B cell (primary cell): Measurements from ENCODE around the gene ZNF600. TPM values are rescaled to one million over a fixed set of nuclear protein-coding genes. Genes with fewer than 3 reads are reported as not detected.
"Not testable (repeated sequence)": the region's sequence is repeated elsewhere in the genome, so short reads cannot be mapped to it uniquely, and the experiment has no call there.

ENCODE experiments used
- ATAC-seq: fragments of 200-7000 bp; cut with Tn5 transposase; one replicate; pipeline ENCODE4 v1.10.0; 2021; ENCODE audit warnings: low read depth, mild to moderate bottlenecking, moderate number of reproducible peaks, moderate library complexity
- CTCF ChIA-PET: fragments of 350-600 bp; sonication (Branson Sonifier 250); formaldehyde crosslinking; loops from one replicate; lab custom pipeline; 2021; ENCODE audit warnings: antibody characterized with exemption, inconsistent platforms; lab: Charles Lee
- POLR2A ChIA-PET: fragments of 350-600 bp; sonication (Branson Sonifier 250); formaldehyde crosslinking; loops from one replicate; lab custom pipeline; 2021; ENCODE audit warnings: antibody characterized with exemption; lab: Charles Lee
- DNase-seq: peaks from one replicate; pipeline ENCODE4 v3.0.0; 2013
- H2AFZ ChIP-seq: 2 replicates; pipeline ENCODE4 v1.6.1; 2012; ENCODE audit warnings: mild to moderate bottlenecking, low read depth, low read length; ENCODE audit not compliant: insufficient read depth, poor library complexity, severe bottlenecking
- H3K27ac ChIP-seq, 2 donors: 1 replicate in 1 of 2; 2 replicates in 1 of 2; pipeline ENCODE4 v1.5.1; 2012 to 2013; ENCODE audit warnings: low read length in 2 of 2, mild to moderate bottlenecking in 2 of 2, moderate library complexity in 1 of 2
- H3K27me3 ChIP-seq, 4 experiments: fragments of 200-600 bp in 1 of 4; sonication (generic) in 1 of 4; replicated peaks in 1 of 4; 1 replicate in 2 of 4; 2 replicates in 2 of 4; pipeline versions ENCODE4 v1.6.1 to v1.7.0; 2013 to 2016; ENCODE audit warnings: low read length in 3 of 4, mild to moderate bottlenecking in 2 of 4, mixed read lengths in 1 of 4, moderate library complexity in 1 of 4; ENCODE audit not compliant: insufficient read depth in 4 of 4, control insufficient read depth in 3 of 4; ENCODE audit errors: control extremely low read depth in 1 of 4
- H3K36me3 ChIP-seq, 2 experiments: replicated peaks in 1 of 2; 1 replicate in 1 of 2; 2 replicates in 1 of 2; pipeline versions ENCODE4 v1.6.1 to v1.7.1; 2013; ENCODE audit warnings: low read length in 1 of 2; ENCODE audit not compliant: insufficient read depth in 2 of 2, control insufficient read depth in 1 of 2; ENCODE audit errors: control extremely low read depth in 1 of 2, extremely low read depth in 1 of 2
- H3K4me1 ChIP-seq, 2 donors: fragments of 200-600 bp in 1 of 2; sonication (generic) in 1 of 2; 1 replicate in 1 of 2; 2 replicates in 1 of 2; pipeline versions ENCODE4 v1.5.1 to v1.6.1; 2013 to 2017; ENCODE audit warnings: low read length in 2 of 2; ENCODE audit not compliant: control insufficient read depth in 2 of 2, insufficient read depth in 2 of 2
- H3K4me2 ChIP-seq: replicated peaks from 2 replicates; pipeline ENCODE3; 2012; ENCODE audit warnings: mild to moderate bottlenecking, low read depth, low read length; ENCODE audit not compliant: poor library complexity, severe bottlenecking
- H3K4me3 ChIP-seq, 5 experiments: fragments of 200-600 bp in 1 of 5; sonication (generic) in 1 of 5; 1 replicate in 3 of 5; 2 replicates in 2 of 5; pipeline versions ENCODE4 v1.5.1 to v1.7.0; 2011 to 2016; ENCODE audit warnings: low read length in 4 of 5, mild to moderate bottlenecking in 4 of 5, low read depth in 2 of 5, control low read depth in 1 of 5, moderate library complexity in 1 of 5; ENCODE audit not compliant: insufficient read depth in 1 of 5; ENCODE audit errors: control extremely low read depth in 1 of 5, extremely low read depth in 1 of 5
- H3K79me2 ChIP-seq: fragments of 200-600 bp; sonication (generic); one replicate; pipeline ENCODE4 v1.6.0; 2016; ENCODE audit warnings: low read length; ENCODE audit not compliant: control insufficient read depth, insufficient read depth
- H3K9ac ChIP-seq: fragments of 200-600 bp; sonication (generic); 2 replicates; pipeline ENCODE4 v1.6.1; 2017; ENCODE audit warnings: mild to moderate bottlenecking, low read length, moderate library complexity
- H3K9me3 ChIP-seq, 3 donors: one replicate each; pipeline versions ENCODE4 v1.6.1 to v1.7.1; 2013; ENCODE audit warnings: low read length in 2 of 3; ENCODE audit not compliant: control insufficient read depth in 2 of 3, insufficient read depth in 1 of 3; ENCODE audit errors: control extremely low read depth in 1 of 3
- H4K20me1 ChIP-seq: 2 replicates; pipeline ENCODE4 v1.6.0; 2012; ENCODE audit warnings: mild to moderate bottlenecking, low read length; ENCODE audit not compliant: insufficient read depth, control insufficient read depth, poor library complexity, severe bottlenecking
- H3K27ac Mint-ChIP-seq: one replicate; pipeline ENCODE4 v1.8.0; 2021; ENCODE audit warnings: mixed read lengths
- H3K27me3 Mint-ChIP-seq: one replicate; pipeline ENCODE4 v1.8.0; 2021; ENCODE audit warnings: mixed read lengths
- H3K4me1 Mint-ChIP-seq: one replicate; pipeline ENCODE4 v1.8.0; 2021; ENCODE audit warnings: mixed read lengths
- H3K4me3 Mint-ChIP-seq: one replicate; pipeline ENCODE4 v1.8.0; 2021; ENCODE audit warnings: mixed read lengths
- H3K9me3 Mint-ChIP-seq: one replicate; pipeline ENCODE4 v1.8.0; 2022; ENCODE audit warnings: mixed read lengths; ENCODE audit not compliant: insufficient read depth
- CTCF ChIP-seq: fragments of 200-600 bp; IDR thresholded peaks from one replicate; pipeline ENCODE4 v1.8.0; 2022; ENCODE audit warnings: antibody characterized with exemption, mild to moderate bottlenecking
- WGBS: methylation state at CpG from one replicate; pipeline ENCODE4 v1.1.5; 2013; ENCODE audit warnings: missing lambda C conversion rate; ENCODE audit not compliant: insufficient coverage; 5-methylcytosine and 5-hydroxymethylcytosine counted together
- intact Hi-C: fragments of 100-400 bp; cut with micrococcal nuclease; formaldehyde crosslinking; loops from one replicate; pipeline ENCODE4 v1.10.0; 2022
- polyA plus RNA-seq: library from polyadenylated mRNA; depleted of rRNA; stranded (reverse); fragments of >200 nt; gene quantifications from 2 replicates; pipeline ENCODE4 v1.2.3, GENCODE V29; 2012
- total RNA-seq, 2 donors: library from RNA; stranded (reverse); fragments of 120-200 nt in 1 of 2; gene quantifications; 1 replicate in 1 of 2; 2 replicates in 1 of 2; pipeline versions ENCODE4 v1.2.3 to v1.2.4, GENCODE V29; 2013 to 2022

Gene ZNF600
- total and polyA plus RNA-seq, 2 donors (not counting 1 experiment from before 2014, with no cell fraction given): 40.6 to 41.7 TPM

- ATAC-seq: no peak
- H3K4me3 Mint-ChIP-seq: peak overlapping the region; percentile 97
- no peak for DNase-seq
- no peaks in the 10 kb centered on the region for H3K9me3 Mint-ChIP-seq
- CTCF ChIA-PET: no interaction called here
- H3K4me3 ChIP-seq: peak overlapping the region in 2 of 5 experiments; percentile 76 to 78
- peaks cover 31% of the 10 kb centered on the region for H3K4me1 Mint-ChIP-seq
- H3K27me3 Mint-ChIP-seq: no peaks in the 10 kb centered on the region
- no peak for TF ChIP-seq CTCF
- peak overlapping the region in 1 of 2 donors; percentile 69 for H3K27ac ChIP-seq
- H4K20me1 ChIP-seq: no peaks in the 10 kb centered on the region
- peaks cover 4 to 18% of the 10 kb centered on the region in 2 donors for H3K4me1 ChIP-seq
- peak overlapping the region; percentile 89 for H2AFZ ChIP-seq
- peaks cover 0 to 16% (median 0%) of the 10 kb centered on the region in 3 donors for H3K9me3 ChIP-seq
- 94% methylated on average over 3 of the region's 3 CpGs for WGBS
- peak overlapping the region; percentile 94 for H3K4me2 ChIP-seq
- H3K79me2 ChIP-seq: peaks cover 18% of the 10 kb centered on the region
- POLR2A ChIA-PET: no interaction called here
- H3K27ac Mint-ChIP-seq: peak overlapping the region; percentile 92
- no peaks in the 10 kb centered on the region for H3K27me3 ChIP-seq
- H3K36me3 ChIP-seq: peaks cover 0 to 3% of the 10 kb centered on the region in 2 experiments
- peak overlapping the region; percentile 83 for H3K9ac ChIP-seq
- intact Hi-C loops: no loop called here
These were observed 1.1 kb downstream of the ZNF600 start for GRCh38 chr19:52785506-52785905.

- H3K79me2 ChIP-seq: peaks cover 10% of the 10 kb centered on the region
- H2AFZ ChIP-seq, H3K27ac ChIP-seq, intact Hi-C loops, H3K36me3 ChIP-seq, H3K4me3 Mint-ChIP-seq, H4K20me1 ChIP-seq, H3K9ac ChIP-seq, H3K4me2 ChIP-seq, DNase-seq, H3K9me3 ChIP-seq, H3K27me3 ChIP-seq, H3K9me3 Mint-ChIP-seq, ATAC-seq, H3K4me3 ChIP-seq, H3K27me3 Mint-ChIP-seq, POLR2A ChIA-PET, CTCF ChIA-PET, H3K27ac Mint-ChIP-seq: not testable (repeated sequence)
- peaks cover 29% of the 10 kb centered on the region for H3K4me1 Mint-ChIP-seq
- no CpG with 5 or more reads among the region's 2 CpGs for WGBS
- H3K4me1 ChIP-seq: peaks cover 4 to 18% of the 10 kb centered on the region in 2 donors
These were observed 3.7 kb downstream of the ZNF600 start for GRCh38 chr19:52782864-52783263.
